HG03571 (cell line): Measurements from ENCODE around the gene SEMA6C.
A peak's percentile ranks its signal among the peaks of the same experiment; 100 is the strongest.

Experiments used
- ATAC-seq: cut with Tn5 transposase; IDR thresholded peaks from one replicate; pipeline ENCODE4 v1.9.1; 2021; ENCODE audit not compliant: unreplicated experiment

SEMA6C gene

GRCh38 chr1:151158751-151159251 lies 12.4 kb upstream of the SEMA6C start:
- ATAC-seq = no peak

- ATAC-seq = no peak
Measured at GRCh38 chr1:151158326-151158725, 11.9 kb upstream of the SEMA6C start.

- peak; percentile 40 for ATAC-seq
Measured at GRCh38 chr1:151157067-151157531, 10.7 kb upstream of the SEMA6C start.

GRCh38 chr1:151156515-151156819 lies 10.0 kb upstream of the SEMA6C start, which contains the start of gene TNFAIP8L2:
TSS of gene TNFAIP8L2 (plus strand) at chr1:151156649. CDS start at chr1:151158698, 2,049 bp downstream.
- ATAC-seq = no peak

- no peak for ATAC-seq
Measured at GRCh38 chr1:151147665-151148064, 1.2 kb upstream of the SEMA6C start.

- no peak for ATAC-seq
Measured at GRCh38 chr1:151147132-151147503, 687 bp upstream of the SEMA6C start.

- ATAC-seq = no peak
Measured at GRCh38 chr1:151146072-151146411, 389 bp downstream of the SEMA6C start.

- ATAC-seq = no peak
Measured at GRCh38 chr1:151145304-151146071, 943 bp downstream of the SEMA6C start.

GRCh38 chr1:151144474-151145303 lies 1.7 kb downstream of the SEMA6C start:
- no peak for ATAC-seq

GRCh38 chr1:151143986-151144385 lies 2.4 kb downstream of the SEMA6C start:
- no peak for ATAC-seq

GRCh38 chr1:151143057-151143435 lies 3.4 kb downstream of the SEMA6C start:
- ATAC-seq = no peak

- no peak for ATAC-seq
Measured at GRCh38 chr1:151142411-151143056, 3.9 kb downstream of the SEMA6C start.

GRCh38 chr1:151137789-151138188 lies 8.6 kb downstream of the SEMA6C start:
- ATAC-seq = no peak

- no peak for ATAC-seq
Measured at GRCh38 chr1:151135433-151136385, 10.7 kb downstream of the SEMA6C start.

- ATAC-seq = no peak
Measured at GRCh38 chr1:151134991-151135390, 11.4 kb downstream of the SEMA6C start.

GRCh38 chr1:151134396-151134795 lies 12.0 kb downstream of the SEMA6C start:
- no peak for ATAC-seq

GRCh38 chr1:151133018-151133806 lies 13.2 kb downstream of the SEMA6C start:
- no peak for ATAC-seq

GRCh38 chr1:151132335-151133017 lies 14.0 kb downstream of the SEMA6C start:
- no peak for ATAC-seq

- no peak for ATAC-seq
Measured at GRCh38 chr1:151131701-151132334, 14.6 kb downstream of the SEMA6C start.
